GM04504 (cell line): ENCODE measurements around the gene ARHGAP15.

Source experiments
- DNase-seq: peaks from one replicate; pipeline ENCODE4 v3.0.0-alpha.2; 2012; ENCODE audit warnings: low read depth

ARHGAP15 gene

DNA sequence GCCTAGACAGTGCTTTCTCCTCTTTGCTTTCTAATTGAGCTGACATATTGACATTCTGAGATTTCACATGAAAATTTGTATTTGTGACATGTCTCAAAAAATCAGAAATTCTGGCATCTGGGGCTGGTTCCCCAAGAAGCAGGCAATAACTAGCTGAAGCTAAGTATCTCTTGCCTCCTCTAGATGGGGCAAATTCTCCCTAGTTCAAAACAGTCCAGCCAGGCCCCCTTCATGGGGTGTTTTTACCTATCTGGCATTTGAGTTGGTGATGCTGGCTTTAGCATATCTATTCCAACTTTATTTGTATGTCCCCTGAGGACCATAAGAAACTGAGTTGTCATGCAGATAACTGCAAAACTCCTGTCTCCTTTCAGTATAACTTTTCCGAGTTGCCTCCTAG lies 39.9 kb downstream of the ARHGAP15 start:
- no peak for DNase-seq

GRCh38 chr2:143171817-143172216 lies 42.6 kb downstream of the ARHGAP15 start:
- no peak for DNase-seq

DNA sequence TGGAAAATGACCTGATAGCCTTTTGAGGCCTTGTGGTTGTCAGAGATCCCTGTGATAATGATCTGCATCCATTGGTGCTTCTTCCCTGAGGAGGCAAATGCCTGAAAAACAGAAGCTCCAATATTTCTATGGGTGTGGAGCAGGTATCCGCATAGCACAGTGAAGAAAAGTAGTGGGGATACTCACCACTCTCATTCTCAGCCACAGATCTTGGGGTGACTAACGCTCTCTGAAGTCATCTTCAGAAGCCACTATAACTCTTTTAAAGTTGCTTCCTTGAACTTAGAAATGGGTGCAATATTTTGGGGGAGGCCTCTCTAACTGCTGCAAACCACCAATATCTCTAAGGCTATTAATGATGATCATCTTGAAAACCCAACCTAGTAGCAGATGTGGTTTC lies 46.2 kb downstream of the ARHGAP15 start:
- DNase-seq, result no peak

GRCh38 chr2:143176606-143177005 lies 47.4 kb downstream of the ARHGAP15 start:
- no peak for DNase-seq

DNA sequence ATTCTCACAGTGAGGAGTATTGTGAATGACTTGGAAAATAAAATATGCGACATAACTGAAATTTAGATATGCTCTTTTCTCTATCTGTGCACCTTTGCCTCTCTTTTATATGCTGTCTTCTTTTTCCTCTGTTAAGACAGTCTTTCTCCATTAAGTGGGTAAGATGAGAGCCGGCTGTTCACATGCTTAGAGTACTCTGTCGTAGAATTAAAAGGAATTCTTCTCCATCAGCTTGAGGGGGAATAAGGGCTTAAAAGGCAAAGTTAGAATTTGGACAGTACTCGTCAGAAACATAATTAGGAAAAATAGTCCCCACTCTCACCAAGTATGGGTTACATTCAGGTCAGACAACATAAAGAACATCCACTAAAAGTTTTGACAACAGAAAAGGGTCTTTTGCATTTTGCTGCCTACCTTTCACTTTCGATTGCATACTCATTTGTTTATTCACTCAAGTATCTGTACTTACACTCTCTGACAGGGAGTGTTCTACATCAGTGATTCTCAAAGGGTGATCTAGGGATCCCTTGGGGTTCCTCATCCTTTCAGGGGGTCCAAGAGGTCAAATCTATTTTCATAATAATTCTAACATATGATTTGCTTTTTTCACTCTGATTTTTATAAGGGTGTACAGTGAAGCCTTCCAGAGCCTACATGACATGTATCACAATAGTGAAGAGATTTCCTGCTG lies 48.0 kb downstream of the ARHGAP15 start:
- DNase-seq, result no peak

DNA sequence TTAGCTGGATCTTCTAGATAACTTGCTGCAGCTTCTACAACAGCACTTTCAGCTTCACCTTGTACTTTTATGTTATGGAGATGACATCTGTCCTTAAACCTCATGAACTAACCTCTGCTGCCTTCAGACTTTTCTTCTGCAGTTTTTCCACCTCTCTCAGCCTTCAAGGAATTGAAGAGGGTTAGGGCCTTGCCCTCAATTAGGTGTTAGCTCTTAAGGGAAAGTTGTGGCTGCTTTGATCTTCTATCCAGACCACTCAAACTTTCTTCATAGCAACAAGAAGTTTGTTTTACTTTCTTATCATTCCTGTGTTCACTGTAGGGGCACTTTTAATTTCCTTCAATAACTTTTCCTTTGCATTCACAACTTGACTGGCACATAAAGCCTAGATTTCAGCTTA lies 52.3 kb downstream of the ARHGAP15 start:
- DNase-seq, result no peak

DNA sequence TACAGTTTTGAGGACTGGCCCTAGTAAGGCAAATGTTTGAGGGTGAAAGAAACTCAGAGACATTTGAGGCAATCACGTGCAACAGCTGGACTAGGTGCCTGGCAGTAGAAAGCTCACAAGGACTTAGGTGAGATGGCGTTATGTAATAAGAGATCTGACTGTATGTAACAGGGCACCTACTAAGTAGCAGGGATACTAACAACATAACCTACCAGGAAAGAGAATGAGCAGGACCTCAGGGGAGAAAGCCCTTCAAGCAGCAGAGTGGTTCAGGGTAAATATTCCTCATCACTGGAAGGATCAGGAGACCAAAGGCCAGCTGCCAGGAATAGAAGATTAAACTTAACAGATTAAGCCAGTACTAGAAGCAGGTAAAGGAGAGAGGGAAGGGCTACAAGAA lies 53.4 kb downstream of the ARHGAP15 start:
- DNase-seq, result no peak

- DNase-seq, result no peak
Observed at GRCh38 chr2:143183804-143184463, 54.7 kb downstream of the ARHGAP15 start.

DNA sequence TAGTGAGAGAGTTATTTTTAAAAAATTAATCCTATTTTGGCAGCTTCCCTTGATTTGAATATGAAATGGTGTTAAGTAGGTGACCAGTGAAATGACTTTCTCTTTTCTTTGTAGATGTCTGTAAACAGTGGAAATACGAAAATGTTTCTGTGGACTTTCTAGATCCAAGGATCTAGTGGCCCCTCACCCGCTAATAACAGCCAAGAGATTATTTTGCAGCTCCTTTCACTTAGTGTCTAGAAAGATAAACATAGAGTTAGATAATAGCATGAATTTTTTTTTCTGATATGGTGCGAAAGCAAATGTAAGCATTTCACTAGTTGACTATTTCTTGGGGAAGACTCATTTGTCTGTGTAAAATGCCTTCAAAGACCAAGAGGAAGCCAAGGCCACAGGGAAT lies 57.7 kb downstream of the ARHGAP15 start:
- no peak for DNase-seq

DNA sequence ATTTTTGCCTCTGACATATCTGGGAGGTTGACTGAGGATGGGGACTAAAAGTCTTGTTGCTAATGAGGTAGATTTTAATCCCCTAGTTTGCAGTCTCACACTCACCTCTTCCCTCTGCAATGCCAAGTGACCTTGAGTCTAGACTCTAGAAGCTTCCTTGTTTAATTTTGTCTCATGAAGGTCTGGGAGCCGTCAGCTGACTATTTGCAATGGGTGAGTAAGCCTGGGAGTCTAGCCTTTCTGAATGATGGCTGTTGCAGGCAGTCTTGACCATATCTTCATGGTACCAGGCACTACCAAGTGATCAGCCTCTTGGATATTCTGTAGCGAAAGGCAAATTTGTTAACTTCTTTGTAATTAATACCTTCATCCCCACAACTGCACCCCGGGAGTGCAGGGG lies 61.2 kb downstream of the ARHGAP15 start:
- DNase-seq, result no peak

GRCh38 chr2:143192106-143192505 lies 62.9 kb downstream of the ARHGAP15 start:
- no peak for DNase-seq

DNA sequence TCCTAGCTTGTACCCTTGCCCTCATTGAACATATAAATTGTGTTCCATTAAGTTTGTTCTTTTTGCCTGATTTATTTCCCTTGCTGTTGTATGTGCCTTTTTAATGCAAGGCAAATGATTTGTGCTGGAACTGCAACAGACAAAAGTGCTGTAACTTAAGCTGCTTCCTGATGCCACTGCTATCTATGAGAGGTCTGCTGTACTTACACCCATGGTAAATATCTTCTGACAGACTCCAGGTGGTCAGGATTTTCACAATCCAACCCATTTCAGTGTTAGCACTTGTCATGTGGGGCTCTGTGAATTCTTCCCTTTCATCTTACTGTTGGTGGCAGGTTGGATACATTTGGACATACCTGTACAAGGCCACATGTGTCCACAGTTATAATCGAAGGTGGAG lies 63.5 kb downstream of the ARHGAP15 start:
- no peak for DNase-seq

GRCh38 chr2:143193121-143193520 lies 63.9 kb downstream of the ARHGAP15 start:
- no peak for DNase-seq

DNA sequence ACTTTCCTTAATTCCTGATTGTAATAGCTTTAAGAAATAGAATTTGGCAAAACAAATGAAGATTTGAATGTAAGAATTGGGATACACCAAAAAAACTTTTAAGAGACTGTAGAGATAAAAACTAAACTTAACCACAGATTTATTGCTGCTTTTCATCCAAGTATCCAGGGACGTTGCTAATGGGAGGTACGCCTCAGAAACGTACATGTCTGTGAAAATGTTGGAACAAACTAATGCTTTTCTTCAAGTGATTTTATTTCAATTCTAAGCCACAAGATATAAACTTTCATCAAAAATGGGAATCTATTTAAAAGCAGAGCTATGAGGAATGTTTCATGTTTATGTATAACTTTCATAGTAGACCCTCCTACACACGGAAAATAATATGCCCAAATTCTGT lies 66.3 kb downstream of the ARHGAP15 start:
- no peak for DNase-seq

DNA sequence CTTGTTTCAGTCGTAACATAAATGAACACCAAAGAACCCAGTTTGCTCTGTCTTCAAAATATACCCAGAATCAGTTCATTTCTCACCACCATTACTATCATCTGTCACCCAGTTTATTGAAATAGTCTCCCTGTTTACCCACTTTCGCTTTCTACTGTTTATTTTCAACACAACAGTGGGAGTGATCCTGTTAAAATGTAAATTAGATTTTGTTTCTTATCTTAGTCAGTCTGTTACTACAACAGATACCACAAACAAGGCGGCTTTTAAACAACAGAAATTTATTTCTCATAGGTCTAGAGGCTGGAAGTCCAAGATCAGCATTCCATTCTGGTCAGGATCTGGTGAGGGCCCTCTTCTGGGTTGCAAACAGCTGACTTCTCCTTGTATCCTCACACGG lies 74.8 kb downstream of the ARHGAP15 start:
- DNase-seq, result no peak

DNA sequence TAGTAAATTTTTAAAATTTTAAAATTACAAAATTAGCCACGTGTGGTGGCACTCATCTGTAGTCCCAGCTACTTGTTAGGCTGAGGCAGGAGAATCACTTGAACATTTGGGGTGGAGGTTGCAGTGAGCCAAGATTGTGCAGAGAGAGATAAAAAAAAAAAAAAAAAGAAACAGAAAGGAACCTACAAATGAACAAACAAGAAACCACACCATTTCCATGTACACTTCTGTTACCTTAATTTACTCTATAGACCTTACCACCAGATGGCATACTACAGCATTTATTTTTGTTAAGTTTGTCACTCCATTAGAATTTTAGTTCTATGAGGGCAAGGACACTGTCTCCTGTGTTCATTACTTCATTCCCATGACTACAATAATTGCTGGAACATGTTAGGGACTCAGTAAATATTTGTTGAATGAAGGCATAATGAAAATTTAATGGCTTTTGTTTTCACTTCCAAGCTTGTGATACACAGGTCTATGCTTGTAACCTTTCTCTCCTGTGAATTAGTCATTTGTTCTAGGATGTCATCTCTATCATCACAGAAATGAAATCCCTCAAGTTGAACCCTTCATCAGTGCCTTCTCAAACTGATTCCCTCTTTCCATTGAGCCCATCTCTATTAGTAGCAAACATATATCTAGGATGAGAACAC lies 76.0 kb downstream of the ARHGAP15 start:
- DNase-seq, result no peak

DNA sequence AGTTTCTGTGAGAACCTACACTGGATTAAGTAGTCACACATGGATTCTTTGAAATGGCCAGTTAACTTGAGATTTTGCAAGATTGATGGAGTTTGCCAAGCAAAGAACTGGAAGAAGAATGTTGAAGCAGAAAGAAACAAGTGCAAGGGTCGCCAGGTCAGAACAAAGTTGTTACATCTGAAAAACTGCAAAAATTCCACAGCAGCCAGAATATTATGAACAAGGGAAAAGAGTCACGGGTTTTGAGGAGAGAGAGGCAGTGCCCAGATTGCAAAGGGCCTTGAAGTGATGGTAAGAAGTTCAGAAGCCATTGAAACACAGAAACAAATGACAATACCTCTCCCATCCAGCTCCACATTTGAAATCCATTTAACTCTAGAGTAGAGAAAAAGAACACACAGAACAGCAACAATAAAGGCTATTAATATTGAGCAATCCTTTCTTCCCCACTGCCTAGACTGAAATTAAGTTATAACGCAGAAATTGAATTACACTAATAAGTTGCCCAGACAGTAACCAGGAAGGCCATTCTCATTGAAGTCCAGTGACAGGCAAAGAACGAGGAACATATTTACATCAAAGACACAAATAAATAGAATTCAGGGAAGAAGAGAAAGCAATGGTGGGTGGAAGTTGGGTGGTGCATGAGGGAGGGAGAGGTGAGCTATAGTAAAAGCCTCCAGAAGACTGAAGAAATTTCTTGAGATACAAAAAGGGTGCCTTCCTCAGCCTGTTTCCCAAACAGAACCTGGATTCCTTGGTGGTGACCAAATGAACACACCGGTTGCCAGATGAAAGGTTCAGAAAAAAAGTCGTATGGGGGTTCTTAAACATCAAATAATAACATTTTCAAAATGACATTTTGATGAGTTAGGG lies 80.6 kb downstream of the ARHGAP15 start:
- no peak for DNase-seq

- DNase-seq, result no peak
Observed at GRCh38 chr2:143210446-143210819, 81.2 kb downstream of the ARHGAP15 start.

DNA sequence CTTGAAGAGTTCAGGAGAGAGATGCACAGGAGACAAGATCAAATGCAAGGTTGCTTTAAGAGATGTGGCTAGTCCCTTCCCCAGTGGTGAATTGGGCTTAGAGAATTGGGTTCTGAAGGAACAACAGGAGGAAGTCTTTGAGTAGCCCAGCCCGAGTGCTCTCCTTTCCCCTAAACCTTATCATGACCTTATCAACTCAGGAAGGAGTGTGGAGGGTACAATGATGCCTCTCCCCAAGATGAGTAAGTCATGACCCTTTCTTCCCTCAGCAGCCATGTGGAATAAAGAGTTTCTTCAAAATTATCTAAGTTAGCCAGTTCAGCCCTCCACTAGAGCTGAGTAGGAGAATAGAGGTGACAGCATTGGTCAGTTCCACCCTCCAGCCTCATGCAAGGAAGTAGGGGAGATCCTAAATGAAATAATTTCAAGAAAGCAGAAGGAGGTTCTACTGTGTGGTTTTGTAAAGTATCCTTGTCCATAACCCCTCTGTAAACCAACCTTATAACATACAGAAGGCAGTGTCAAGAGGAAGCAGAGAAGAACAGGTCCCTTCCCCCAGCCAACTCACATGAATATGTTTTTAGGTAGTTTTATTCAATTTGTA lies 88.4 kb downstream of the ARHGAP15 start:
- DNase-seq, result no peak

DNA sequence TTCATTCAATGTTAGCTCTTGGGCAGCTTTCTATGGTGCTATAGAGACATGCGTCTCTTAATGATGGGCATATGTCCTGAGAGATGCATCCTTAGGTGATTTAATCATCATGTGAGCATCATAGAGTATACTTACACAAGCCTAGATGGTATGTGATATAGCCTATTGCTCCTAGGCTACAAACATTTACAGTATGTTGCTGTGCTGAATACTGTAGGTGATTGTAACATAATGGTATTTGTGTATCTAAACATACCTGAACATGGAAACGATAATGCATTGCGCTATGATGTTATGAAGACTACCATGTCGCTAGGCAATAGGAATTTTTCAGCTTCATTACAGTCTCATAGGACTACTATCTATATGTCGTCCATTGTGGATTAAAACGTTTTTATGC lies 89.4 kb downstream of the ARHGAP15 start:
- DNase-seq, result no peak

DNA sequence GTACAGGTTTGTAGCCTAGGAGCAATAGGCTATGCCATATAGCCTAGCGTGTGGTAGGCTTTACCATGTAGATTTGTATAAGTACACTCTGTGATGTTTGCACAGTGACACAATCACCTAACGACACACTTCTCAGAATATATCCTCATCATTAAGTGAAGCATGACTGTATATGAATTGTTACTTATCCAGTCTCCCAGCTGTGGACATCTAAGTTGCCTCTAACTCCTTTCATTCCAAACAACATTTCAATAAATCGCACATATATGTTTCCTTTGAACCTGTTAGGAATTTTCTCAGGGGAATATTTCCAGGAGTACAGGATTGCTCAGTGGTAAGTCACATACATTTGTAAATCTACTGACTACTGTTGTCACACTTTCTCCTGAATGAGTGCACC lies 90.0 kb downstream of the ARHGAP15 start:
- DNase-seq, result no peak

GRCh38 chr2:143223556-143223955 lies 94.3 kb downstream of the ARHGAP15 start:
- no peak for DNase-seq
